ENCODE results near the gene GOLGA6L10. TPM values are rescaled to one million over a fixed set of nuclear protein-coding genes. Genes with fewer than 3 reads are reported as not detected.
"Not testable (repeated sequence)": the region's sequence is repeated elsewhere in the genome, so short reads cannot be mapped to it uniquely, and the experiment has no call there.

GOLGA6L10 gene
- total and polyA plus RNA-seq, 2 of the 4 experiments (the other 2 are of a cell fraction) = under 0.01 to 0.79 TPM

DNA sequence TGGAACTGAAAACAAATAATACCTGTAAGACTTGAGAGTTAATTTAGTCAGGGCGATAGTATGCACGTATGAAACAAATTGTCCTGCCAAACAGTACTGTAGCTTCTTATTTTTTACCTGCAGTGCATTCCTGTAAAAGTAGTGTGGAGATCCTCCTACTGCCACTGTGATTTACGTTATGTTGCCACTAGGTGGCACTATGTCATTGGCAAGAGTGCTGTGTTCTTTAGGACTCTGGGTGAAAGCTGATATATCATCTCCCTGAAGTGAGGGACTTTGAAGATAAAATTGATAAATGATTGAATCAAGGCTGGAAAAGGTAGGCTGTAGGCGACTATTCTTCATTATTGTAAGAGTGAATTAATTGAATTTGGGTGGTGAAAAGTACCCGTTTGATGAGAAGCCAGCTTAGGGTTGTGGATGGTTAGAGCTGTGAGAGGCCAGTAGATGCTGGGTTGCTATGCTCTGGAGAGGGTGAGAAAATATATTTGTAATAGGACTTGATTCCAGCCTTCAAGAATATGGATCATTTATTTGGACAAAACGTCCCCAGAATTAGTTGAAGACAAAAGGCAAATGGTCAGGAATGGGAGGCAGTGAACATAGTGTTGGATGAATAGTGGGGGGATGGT is 16.5 kb upstream of the GOLGA6L10 start:
- H3K14ac ChIP-seq (replicated peaks; ENCODE audit: low read depth, low read length); H2AK9ac ChIP-seq (replicated peaks; ENCODE audit: low read depth, low read length, poor library complexity); H2BK20ac ChIP-seq (ENCODE audit: low read depth, low read length); H3K18ac ChIP-seq (ENCODE audit: low read depth, low read length); H3K4ac ChIP-seq (ENCODE audit: low read depth, low read length); H3K27me3 ChIP-seq (ENCODE audit: control insufficient read depth, insufficient read depth, low read length); dilution Hi-C loops (cut with HindIII; ENCODE audit: low sequenced_read_pairs, unreplicated experiment); H3K9me1 ChIP-seq (ENCODE audit: insufficient read depth, low read length); H3K4me1 ChIP-seq (ENCODE audit: control insufficient read depth, insufficient read depth, low read length); H3K23ac ChIP-seq (ENCODE audit: low read depth, low read length); H2AFZ ChIP-seq (replicated peaks; ENCODE audit: low read length, poor library complexity); H2BK15ac ChIP-seq (ENCODE audit: low read depth, low read length); POLR2A ChIA-PET (ENCODE audit: unreplicated experiment); H3K9ac ChIP-seq (ENCODE audit: low read depth, low read length); H3K36me3 ChIP-seq (ENCODE audit: control insufficient read depth, insufficient read depth, low read length); H4K5ac ChIP-seq (ENCODE audit: low read depth, low read length); H3K4me2 ChIP-seq (ENCODE audit: low read depth, low read length); H4K8ac ChIP-seq (ENCODE audit: low read depth in 2 of 2, low read length in 2 of 2); intact Hi-C loops (cut with micrococcal nuclease); CTCF ChIA-PET; H3K4me3 ChIP-seq (ENCODE audit: insufficient read depth, low read depth, low read length); H4K20me1 ChIP-seq (ENCODE audit: insufficient read depth, low read length); H3K27ac ChIP-seq (ENCODE audit: insufficient read depth, low read length); DNase-seq; H3K9me3 ChIP-seq (ENCODE audit: control insufficient read depth, insufficient read depth, low read length); H4K91ac ChIP-seq (ENCODE audit: insufficient read depth, low read depth, low read length); H2BK5ac ChIP-seq (ENCODE audit: low read depth, low read length, poor library complexity, severe bottlenecking); BruUV-seq (replicated peaks); H3K56ac ChIP-seq (ENCODE audit: extremely low read depth, insufficient read depth, low read length); H3K79me1 ChIP-seq (ENCODE audit: low read depth in 1 of 2, low read length in 2 of 2); H2BK120ac ChIP-seq (ENCODE audit: low read depth, low read length); H2AK5ac ChIP-seq (ENCODE audit: low read depth, low read length); in situ Hi-C loops (cut with MboI; ENCODE audit: low sequenced_read_pairs): not testable (repeated sequence)
- no CpG with 5 or more reads among the region's 6 CpGs for WGBS, 2 experiments (ENCODE audit: extremely low coverage in 2 of 2, insufficient read length in 1 of 2)
- peak; percentile 70 for ATAC-seq (ENCODE audit: low read depth)
- TF ChIP-seq, protein P1, sequence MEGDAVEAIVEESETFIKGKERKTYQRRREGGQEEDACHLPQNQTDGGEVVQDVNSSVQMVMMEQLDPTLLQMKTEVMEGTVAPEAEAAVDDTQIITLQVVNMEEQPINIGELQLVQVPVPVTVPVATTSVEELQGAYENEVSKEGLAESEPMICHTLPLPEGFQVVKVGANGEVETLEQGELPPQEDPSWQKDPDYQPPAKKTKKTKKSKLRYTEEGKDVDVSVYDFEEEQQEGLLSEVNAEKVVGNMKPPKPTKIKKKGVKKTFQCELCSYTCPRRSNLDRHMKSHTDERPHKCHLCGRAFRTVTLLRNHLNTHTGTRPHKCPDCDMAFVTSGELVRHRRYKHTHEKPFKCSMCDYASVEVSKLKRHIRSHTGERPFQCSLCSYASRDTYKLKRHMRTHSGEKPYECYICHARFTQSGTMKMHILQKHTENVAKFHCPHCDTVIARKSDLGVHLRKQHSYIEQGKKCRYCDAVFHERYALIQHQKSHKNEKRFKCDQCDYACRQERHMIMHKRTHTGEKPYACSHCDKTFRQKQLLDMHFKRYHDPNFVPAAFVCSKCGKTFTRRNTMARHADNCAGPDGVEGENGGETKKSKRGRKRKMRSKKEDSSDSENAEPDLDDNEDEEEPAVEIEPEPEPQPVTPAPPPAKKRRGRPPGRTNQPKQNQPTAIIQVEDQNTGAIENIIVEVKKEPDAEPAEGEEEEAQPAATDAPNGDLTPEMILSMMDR (conservative IDR thresholded peaks at IDR 0.05; ENCODE audit: low read depth, low read length) = 0 out of 2 replicates have a peak, but pooled peaks have one; percentile 21
- TF ChIP-seq RAD21 (IDR thresholded peaks at IDR 0.05; ENCODE audit: low read length) = peak; percentile 39

DNA sequence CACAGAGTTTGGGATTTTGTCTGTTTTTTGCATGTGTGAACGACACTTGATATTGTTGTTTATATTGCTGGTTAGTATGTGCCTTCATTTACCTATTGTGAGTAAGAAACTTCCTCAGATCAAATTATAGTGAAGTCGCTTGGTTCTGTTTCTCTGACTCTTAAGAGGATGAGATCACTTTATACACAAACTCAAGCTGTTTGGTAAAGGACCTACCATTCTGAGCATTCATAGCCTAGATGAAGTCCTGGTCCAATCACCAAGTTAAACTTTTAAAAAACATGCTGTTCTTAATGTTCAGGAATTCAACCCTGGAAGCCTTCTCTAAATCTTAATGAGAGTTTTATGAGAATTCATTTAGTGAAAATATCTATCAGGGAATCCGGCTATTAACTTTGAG is 15.3 kb upstream of the GOLGA6L10 start:
- H3K4me3 ChIP-seq (ENCODE audit: insufficient read depth, low read depth, low read length); H3K79me1 ChIP-seq (ENCODE audit: low read depth in 1 of 2, low read length in 2 of 2); in situ Hi-C loops (cut with MboI; ENCODE audit: low sequenced_read_pairs); intact Hi-C loops (cut with micrococcal nuclease); H3K27ac ChIP-seq (ENCODE audit: insufficient read depth, low read length); H2BK20ac ChIP-seq (ENCODE audit: low read depth, low read length); H3K14ac ChIP-seq (replicated peaks; ENCODE audit: low read depth, low read length); H4K91ac ChIP-seq (ENCODE audit: insufficient read depth, low read depth, low read length); H3K36me3 ChIP-seq (ENCODE audit: control insufficient read depth, insufficient read depth, low read length); H2AFZ ChIP-seq (replicated peaks; ENCODE audit: low read length, poor library complexity); H3K23ac ChIP-seq (ENCODE audit: low read depth, low read length); dilution Hi-C loops (cut with HindIII; ENCODE audit: low sequenced_read_pairs, unreplicated experiment); H3K4me1 ChIP-seq (ENCODE audit: control insufficient read depth, insufficient read depth, low read length); H3K9ac ChIP-seq (ENCODE audit: low read depth, low read length); H3K4ac ChIP-seq (ENCODE audit: low read depth, low read length); CTCF ChIA-PET; H2AK5ac ChIP-seq (ENCODE audit: low read depth, low read length); H3K4me2 ChIP-seq (ENCODE audit: low read depth, low read length); H3K56ac ChIP-seq (ENCODE audit: extremely low read depth, insufficient read depth, low read length); POLR2A ChIA-PET (ENCODE audit: unreplicated experiment); H2BK15ac ChIP-seq (ENCODE audit: low read depth, low read length); H3K27me3 ChIP-seq (ENCODE audit: control insufficient read depth, insufficient read depth, low read length); H2AK9ac ChIP-seq (replicated peaks; ENCODE audit: low read depth, low read length, poor library complexity); BruUV-seq (replicated peaks); H3K18ac ChIP-seq (ENCODE audit: low read depth, low read length); H2BK120ac ChIP-seq (ENCODE audit: low read depth, low read length); H4K20me1 ChIP-seq (ENCODE audit: insufficient read depth, low read length); H2BK5ac ChIP-seq (ENCODE audit: low read depth, low read length, poor library complexity, severe bottlenecking); DNase-seq; H4K5ac ChIP-seq (ENCODE audit: low read depth, low read length); H3K9me3 ChIP-seq (ENCODE audit: control insufficient read depth, insufficient read depth, low read length); H4K8ac ChIP-seq (ENCODE audit: low read depth in 2 of 2, low read length in 2 of 2); H3K9me1 ChIP-seq (ENCODE audit: insufficient read depth, low read length): not testable (repeated sequence)
- WGBS, 2 experiments (ENCODE audit: extremely low coverage in 2 of 2, insufficient read length in 1 of 2) = no CpG with 5 or more reads among the region's 3 CpGs
- peak; percentile 70 for ATAC-seq (ENCODE audit: low read depth)
